Thyroid gland (tissue), 4 donors: ENCODE results near the gene PCDHGB5.

ENCODE experiments used
- CTCF ChIP-seq, 6 experiments: fragments of 200-600 bp in 3 of 6; fragments of 450-650 bp in 3 of 6; sonication (generic) in 3 of 6; IDR thresholded peaks; one replicate each; pipeline ENCODE4 v1.5.1; 2016 to 2019; ENCODE audit warnings: antibody characterized with exemption in 6 of 6, mild to moderate bottlenecking in 2 of 6, inconsistent platforms in 1 of 6, moderate library complexity in 1 of 6
- POLR2A ChIP-seq, 2 donors: fragments of 450-650 bp; IDR thresholded peaks; one replicate each; pipeline ENCODE4 v1.6.1; 2017; ENCODE audit warnings: antibody characterized with exemption in 2 of 2, mild to moderate bottlenecking in 2 of 2, moderate library complexity in 1 of 2

- no peak for TF ChIP-seq POLR2A (IDR thresholded peaks at IDR 0.05)
- TF ChIP-seq CTCF (IDR thresholded peaks at IDR 0.05), result no peak
Observed at GRCh38 chr5:141388661-141389060, 9.1 kb upstream of the PCDHGB5 start.
